WERI-Rb-1 (cell line): ENCODE results near the gene NDUFAF8.

ENCODE experiments used
- DNase-seq: peaks from one replicate; pipeline ENCODE4 v3.0.0-alpha.2; 2020
- H3K27ac ChIP-seq: fragments of 250-450 bp; sonication (Bioruptor Pico); 2 replicates; pipeline ENCODE4 v1.5.1; 2020; ENCODE audit warnings: mild to moderate bottlenecking, moderate library complexity
- H3K27me3 ChIP-seq: fragments of 250-450 bp; sonication (Bioruptor Pico); 2 replicates; pipeline ENCODE4 v1.5.1; 2021; ENCODE audit warnings: mild to moderate bottlenecking, low read depth, moderate library complexity; ENCODE audit not compliant: insufficient read depth, severe bottlenecking
- H3K36me3 ChIP-seq: fragments of 250-450 bp; sonication (Bioruptor Pico); 2 replicates; pipeline ENCODE4 v1.5.1; 2020; ENCODE audit warnings: mild to moderate bottlenecking, moderate library complexity
- H3K4me3 ChIP-seq: 2 replicates; pipeline ENCODE4 v1.5.1; 2011; ENCODE audit warnings: low read depth, mild to moderate bottlenecking, control low read depth, low read length
- H3K9me3 ChIP-seq: fragments of 250-450 bp; sonication (Bioruptor Pico); 2 replicates; pipeline ENCODE4 v1.5.1; 2021; ENCODE audit warnings: mild to moderate bottlenecking, moderate library complexity; ENCODE audit not compliant: severe bottlenecking
- CTCF ChIP-seq: IDR thresholded peaks from 2 replicates; pipeline ENCODE4 v1.5.1; 2011; ENCODE audit warnings: low read depth, mild to moderate bottlenecking, control low read depth, inconsistent platforms, low read length

NDUFAF8 gene

GRCh38 chr17:81245024-81245664 lies 6.0 kb downstream of the NDUFAF8 start:
- Histone ChIP-seq H3K27ac (0 out of 2 replicates have a peak overlapping the region, but pooled peaks have one; percentile 0), H3K4me3 (no peak overlapping the region), H3K27me3 (no peaks in the 10 kb centered on the region), H3K9me3 (no peaks in the 10 kb centered on the region), H3K36me3 (peaks cover 36% of the 10 kb centered on the region)
- TF ChIP-seq CTCF: no peak
- DNase-seq: no peak

GRCh38 chr17:81245665-81246342 lies 6.7 kb downstream of the NDUFAF8 start:
- no peaks in the 10 kb centered on the region for H3K27me3 ChIP-seq
- no peak overlapping the region for H3K4me3 ChIP-seq
- TF ChIP-seq CTCF: no peak
- no peak for DNase-seq
- no peaks in the 10 kb centered on the region for H3K9me3 ChIP-seq
- H3K36me3 ChIP-seq: peaks cover 35% of the 10 kb centered on the region
- no peak overlapping the region for H3K27ac ChIP-seq

GRCh38 chr17:81246343-81246670 lies 7.2 kb downstream of the NDUFAF8 start:
- H3K27me3 ChIP-seq: no peaks in the 10 kb centered on the region
- DNase-seq: no peak
- no peak for TF ChIP-seq CTCF
- H3K36me3 ChIP-seq: peaks cover 30% of the 10 kb centered on the region
- H3K9me3 ChIP-seq: no peaks in the 10 kb centered on the region
- H3K27ac ChIP-seq: no peak overlapping the region
- H3K4me3 ChIP-seq: no peak overlapping the region

DNA sequence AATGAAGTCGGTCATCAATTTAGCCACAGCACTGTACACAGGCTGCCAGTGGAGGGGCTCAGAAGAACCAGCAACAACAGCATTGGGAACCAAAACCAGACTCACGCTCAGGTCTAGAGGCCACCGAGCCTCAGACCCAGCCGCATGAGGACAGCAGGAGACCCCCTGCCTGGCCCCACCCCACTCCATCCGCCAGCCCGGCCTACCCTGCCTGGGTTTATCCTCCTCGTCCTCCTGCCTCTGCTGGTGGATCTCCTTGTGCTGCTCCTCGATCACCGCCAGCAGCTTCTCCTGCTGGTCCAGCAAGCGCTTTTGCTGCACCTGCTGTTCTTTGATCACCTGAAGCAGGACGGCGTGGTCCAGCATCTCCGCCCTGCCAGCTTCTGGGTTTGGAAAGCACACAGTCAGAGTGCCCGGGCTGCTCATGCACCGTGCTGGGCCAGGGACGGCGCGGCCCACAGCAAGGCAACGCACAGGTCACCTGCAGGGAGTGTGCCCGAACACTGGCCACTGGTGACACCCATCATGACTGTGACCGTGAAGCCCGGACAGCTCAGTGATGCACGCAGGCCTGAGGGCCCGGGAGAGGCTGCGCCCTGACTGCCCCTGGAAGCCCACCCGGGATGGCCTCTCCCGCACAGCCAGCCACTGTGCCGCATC lies 7.7 kb downstream of the NDUFAF8 start:
- H3K36me3 ChIP-seq: peaks cover 25% of the 10 kb centered on the region
- H3K27ac ChIP-seq: no peak overlapping the region
- H3K27me3 ChIP-seq: no peaks in the 10 kb centered on the region
- TF ChIP-seq CTCF: no peak
- no peak for DNase-seq
- no peaks in the 10 kb centered on the region for H3K9me3 ChIP-seq
- no peak overlapping the region for H3K4me3 ChIP-seq

DNA sequence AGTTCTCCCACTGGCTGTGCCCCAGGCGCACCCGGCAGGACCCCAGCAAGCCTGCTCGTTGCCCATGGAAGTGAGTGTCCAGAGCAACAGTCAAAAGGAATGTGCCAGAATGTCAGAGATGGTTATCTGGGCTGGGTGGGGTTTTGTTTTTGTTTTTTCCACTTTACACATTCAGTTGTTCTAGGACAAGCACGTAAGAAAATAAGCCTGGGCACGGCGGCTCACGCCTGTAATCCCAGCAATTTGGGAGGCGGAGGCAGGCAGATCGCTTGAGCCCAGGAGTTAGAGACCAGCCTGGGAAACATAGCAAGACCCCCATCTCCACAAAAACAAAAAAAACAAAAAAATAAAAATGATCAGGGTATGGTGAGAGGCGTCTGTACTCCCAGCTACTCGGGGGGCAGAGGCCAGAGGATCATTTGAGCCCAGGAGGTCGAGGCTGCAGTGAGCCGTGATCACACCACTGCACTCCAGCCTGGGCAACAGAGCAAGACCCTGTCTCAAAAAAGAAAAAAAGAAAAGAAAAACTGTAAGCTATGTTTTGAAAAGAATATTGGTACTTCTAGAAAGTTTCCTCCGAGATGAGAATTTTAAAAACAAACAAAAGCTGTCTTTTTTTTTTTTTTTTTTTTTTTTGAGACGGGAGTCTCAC lies 8.3 kb downstream of the NDUFAF8 start:
- Histone ChIP-seq H3K9me3 (no peaks in the 10 kb centered on the region), H3K36me3 (peaks cover 25% of the 10 kb centered on the region), H3K4me3 (no peak overlapping the region), H3K27ac (no peak overlapping the region), H3K27me3 (no peaks in the 10 kb centered on the region)
- TF ChIP-seq CTCF: no peak
- no peak for DNase-seq
